Pancreas (tissue), 10 donors: ENCODE measurements around the gene STIL. TPM values are rescaled to one million over a fixed set of nuclear protein-coding genes. Genes with fewer than 3 reads are reported as not detected.

ENCODE experiments used
- ATAC-seq, 4 donors: fragments of 200-7000 bp; cut with Tn5 transposase; one replicate each; pipeline versions ENCODE4 v1.8.0 to v1.9.1; 2020; ENCODE audit warnings: mild to moderate bottlenecking in 4 of 4, moderate library complexity in 4 of 4
- DNase-seq, 6 donors: peaks; one replicate each; pipeline ENCODE4 v3.0.0-alpha.2; 2020
- FAIRE-seq: peaks from 2 replicates; lab custom pipeline; 2012; peaks lifted over from hg19 to GRCh38; lab: Jason Lieb, UNC
- H3K27ac ChIP-seq, 4 donors: fragments of 200-600 bp; sonication (generic); 1 replicate in 3 of 4; 2 replicates in 1 of 4; pipeline versions ENCODE4 v1.5.0 to v1.8.0; 2020
- H3K27me3 ChIP-seq, 4 donors: fragments of 200-600 bp; one replicate each; pipeline ENCODE4 v1.8.0; 2021
- H3K36me3 ChIP-seq, 3 donors: fragments of 200-600 bp; sonication (generic) in 1 of 3; one replicate each; pipeline versions ENCODE4 v1.5.0 to v1.8.0; 2020 to 2021
- H3K4me1 ChIP-seq, 3 donors: fragments of 200-600 bp; one replicate each; pipeline ENCODE4 v1.8.0; 2021
- H3K4me3 ChIP-seq, 4 donors: fragments of 200-600 bp; sonication (generic) in 2 of 4; one replicate each; pipeline versions ENCODE4 v1.5.0 to v1.8.0; 2020 to 2021
- H3K9me3 ChIP-seq, 4 donors: fragments of 200-600 bp; one replicate each; pipeline ENCODE4 v1.8.0; 2021
- WGBS, 2 donors: extraction: QIAGEN DNeasy Blood & Tissue Kit; methylation state at CpG; one replicate each; pipeline ENCODE4 v1.1.7; 2013; 5-methylcytosine and 5-hydroxymethylcytosine counted together
- intact Hi-C, 3 donors: fragments of 100-400 bp; cut with DNase I; formaldehyde crosslinking; loops; one replicate each; pipeline versions ENCODE4 v1.11.1 to v1.14.2; 2022
- polyA plus RNA-seq, 2 donors: library from polyadenylated mRNA; stranded (reverse); fragments of 200-250 nt; gene quantifications; one replicate each; pipeline ENCODE4 v1.2.3, GENCODE V29; 2013
- total RNA-seq, 6 donors: library from RNA; stranded (reverse); fragmentation: NEBNext Ultra II Directional in 4 of 6; extraction: Animal tissue kit (Norgen Biotek cat#: 25700) in 4 of 6; gene quantifications; one replicate each; pipeline versions ENCODE4 v1.2.1 to v1.2.4, GENCODE V29; 2021 to 2023
- TF ChIP-seq, protein P1 (sequence below), 4 donors: fragments of 200-600 bp; sonication (generic) in 3 of 4; IDR thresholded peaks; one replicate each; pipeline versions ENCODE4 v1.5.0 to v1.8.0; 2021; ENCODE audit warnings: antibody characterized with exemption in 4 of 4
- donor health status: healthy with polysubstance abuse.
- donor health status: DM: no; HTN: no; CAD: no; lungs with moderate emphysema.
- donor health status: DM: no; HTN: no; CAD: no.
- donor health status: control.
- donor health status: control.
- donor health status: Bipolar disorder and iron deficiency.
- donor health status: DM: yes; HTN: yes; CAD: no.
- donor health status: DM: no; HTN: no; CAD: no.
- donor health status: DM: no; HTN: no; CAD: no.
- donor health status: DM: yes; HTN: yes; CAD: no.

The STIL gene
- total and polyA plus RNA-seq, 8 donors = 0.43 to 1.5 (median 0.53) TPM

DNA sequence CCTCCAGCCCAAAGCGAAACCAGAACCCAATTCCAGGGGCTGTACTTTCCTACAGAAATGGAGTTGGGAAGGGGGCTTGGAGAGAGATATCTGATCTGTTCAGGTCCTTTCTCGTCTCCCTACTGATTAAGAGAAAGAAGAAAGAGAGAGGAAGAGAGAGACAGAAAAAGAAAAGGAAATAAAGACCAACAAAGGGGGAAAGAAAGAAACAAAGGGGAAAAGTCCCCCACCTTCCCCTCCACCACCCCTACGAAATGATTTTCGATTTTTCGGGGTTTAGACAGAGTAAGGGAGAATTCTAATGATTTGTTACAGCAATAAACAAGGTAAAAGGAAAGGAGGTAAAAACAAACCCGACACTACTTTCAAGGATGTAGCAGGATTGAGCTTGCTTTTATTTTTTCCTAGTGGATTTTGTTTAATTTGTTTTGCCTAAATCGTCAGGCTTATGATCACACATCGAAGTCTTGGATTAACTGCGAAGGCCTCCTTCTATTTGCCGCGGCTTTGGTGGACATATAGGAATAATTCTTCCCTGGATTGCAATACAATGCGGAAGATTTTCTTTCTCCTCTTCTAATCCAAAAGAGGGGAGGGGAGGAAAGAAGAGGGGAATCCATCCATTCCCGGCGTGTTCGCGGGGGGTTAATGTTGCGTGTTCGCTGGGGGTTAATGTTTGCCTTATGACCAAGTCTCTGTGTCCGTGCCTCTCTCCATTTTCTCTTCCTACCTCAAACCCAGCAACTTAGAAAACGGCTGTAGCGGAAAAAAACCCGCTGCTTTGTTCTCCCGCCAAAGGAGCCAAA lies 83.9 kb downstream of the STIL start:
- TF ChIP-seq, protein P1, sequence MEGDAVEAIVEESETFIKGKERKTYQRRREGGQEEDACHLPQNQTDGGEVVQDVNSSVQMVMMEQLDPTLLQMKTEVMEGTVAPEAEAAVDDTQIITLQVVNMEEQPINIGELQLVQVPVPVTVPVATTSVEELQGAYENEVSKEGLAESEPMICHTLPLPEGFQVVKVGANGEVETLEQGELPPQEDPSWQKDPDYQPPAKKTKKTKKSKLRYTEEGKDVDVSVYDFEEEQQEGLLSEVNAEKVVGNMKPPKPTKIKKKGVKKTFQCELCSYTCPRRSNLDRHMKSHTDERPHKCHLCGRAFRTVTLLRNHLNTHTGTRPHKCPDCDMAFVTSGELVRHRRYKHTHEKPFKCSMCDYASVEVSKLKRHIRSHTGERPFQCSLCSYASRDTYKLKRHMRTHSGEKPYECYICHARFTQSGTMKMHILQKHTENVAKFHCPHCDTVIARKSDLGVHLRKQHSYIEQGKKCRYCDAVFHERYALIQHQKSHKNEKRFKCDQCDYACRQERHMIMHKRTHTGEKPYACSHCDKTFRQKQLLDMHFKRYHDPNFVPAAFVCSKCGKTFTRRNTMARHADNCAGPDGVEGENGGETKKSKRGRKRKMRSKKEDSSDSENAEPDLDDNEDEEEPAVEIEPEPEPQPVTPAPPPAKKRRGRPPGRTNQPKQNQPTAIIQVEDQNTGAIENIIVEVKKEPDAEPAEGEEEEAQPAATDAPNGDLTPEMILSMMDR (IDR thresholded peaks at IDR 0.05) = no peak
- Histone ChIP-seq H3K27ac (no peak overlapping the region), H3K4me3 (peak overlapping the region in 1 of 4 donors; percentile 22), H3K36me3 (no peaks in the 10 kb centered on the region), H3K9me3 (no peaks in the 10 kb centered on the region), H3K27me3 (peaks cover 0 to 47% (median 3%) of the 10 kb centered on the region in 4 donors), H3K4me1 (peaks cover 0 to 8% (median 6%) of the 10 kb centered on the region in 3 donors)
- FAIRE-seq = no peak
- intact Hi-C loops = no loop called here
- 22% methylated on average over 23 of the region's 23 CpGs for WGBS, 2 donors
- no peak for ATAC-seq
- DNase-seq = no peak

DNA sequence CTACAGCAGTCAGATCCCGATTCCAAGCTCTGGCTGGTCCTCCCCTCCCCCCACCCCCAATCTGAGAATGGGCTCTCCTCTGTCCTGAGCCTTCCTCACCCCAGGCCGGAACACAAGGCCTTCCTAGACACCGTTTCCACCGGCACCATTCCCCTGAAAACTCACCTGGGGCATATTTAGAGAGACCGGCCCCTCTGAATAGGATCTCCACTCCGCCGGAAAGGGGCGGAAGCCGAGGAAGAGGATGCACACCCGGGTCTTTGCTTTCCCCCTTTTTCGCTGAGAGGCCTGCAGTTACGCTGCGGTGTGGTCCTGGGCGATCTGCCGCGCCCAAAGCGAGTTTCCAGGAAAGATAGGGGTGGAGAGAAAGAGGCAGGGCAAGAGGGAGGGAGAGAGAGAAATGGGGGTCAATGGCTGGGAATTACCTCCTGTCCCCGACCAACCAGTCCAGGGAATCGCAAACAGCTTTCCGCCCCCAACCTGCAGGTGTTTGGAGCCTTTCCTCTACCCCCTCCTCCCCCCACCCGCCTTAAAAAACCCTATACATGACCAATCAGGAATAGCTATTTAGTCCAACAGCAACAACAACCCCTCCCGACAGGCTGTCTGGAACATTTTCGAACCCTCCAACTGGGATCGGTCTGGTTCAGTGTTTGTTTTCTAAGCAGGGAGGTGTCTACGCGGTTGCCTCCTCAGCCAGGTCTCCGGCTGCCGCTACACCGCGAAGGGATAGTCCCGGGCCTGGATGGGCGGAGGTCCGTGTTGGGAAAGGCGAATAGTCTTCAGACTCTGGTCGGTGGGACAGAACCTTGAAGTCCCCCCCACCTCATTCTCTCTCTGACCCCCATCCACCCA lies 84.7 kb downstream of the STIL start:
- TF ChIP-seq, protein P1 (IDR thresholded peaks at IDR 0.05) = no peak
- H3K27me3 ChIP-seq = peaks cover 0 to 48% (median 3%) of the 10 kb centered on the region in 4 donors
- H3K4me3 ChIP-seq = no peak overlapping the region
- no peaks in the 10 kb centered on the region for H3K36me3 ChIP-seq
- peaks cover 0 to 9% (median 8%) of the 10 kb centered on the region in 3 donors for H3K4me1 ChIP-seq
- H3K9me3 ChIP-seq = no peaks in the 10 kb centered on the region
- no peak for ATAC-seq
- no peak overlapping the region for H3K27ac ChIP-seq
- no peak for DNase-seq
- FAIRE-seq = no peak
- intact Hi-C loops = no loop called here
- WGBS, 2 donors = 19 to 26% methylated on average over 35 of the region's 35 CpGs

DNA sequence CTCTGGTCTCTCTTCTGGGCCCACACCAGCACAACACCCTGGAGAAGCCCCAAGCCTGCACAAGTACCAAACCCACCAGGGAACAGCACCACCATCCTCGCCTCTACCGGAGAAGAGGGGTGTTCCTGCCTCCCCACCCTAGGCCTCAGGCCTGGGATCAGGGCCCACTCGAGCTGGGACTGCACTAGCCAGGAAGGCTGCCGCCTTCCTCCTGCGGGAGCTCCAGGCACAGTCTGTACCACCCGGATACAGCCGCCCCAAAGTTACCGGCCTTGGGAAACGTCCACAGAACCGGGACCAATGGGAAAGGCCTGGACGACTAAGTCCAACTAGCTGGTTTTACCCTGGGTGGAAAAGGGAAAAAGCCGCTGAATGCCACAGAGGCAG lies 85.3 kb downstream of the STIL start:
- Histone ChIP-seq H3K36me3 (no peaks in the 10 kb centered on the region), H3K4me1 (peaks cover 0 to 9% (median 8%) of the 10 kb centered on the region in 3 donors), H3K27me3 (peaks cover 0 to 48% (median 3%) of the 10 kb centered on the region in 4 donors), H3K4me3 (no peak overlapping the region), H3K27ac (no peak overlapping the region), H3K9me3 (no peaks in the 10 kb centered on the region)
- WGBS, 2 donors = 57 to 60% methylated on average over 12 of the region's 12 CpGs
- intact Hi-C loops = no loop called here
- TF ChIP-seq, protein P1 (IDR thresholded peaks at IDR 0.05) = no peak
- DNase-seq = no peak
- no peak for FAIRE-seq
- ATAC-seq = no peak

DNA sequence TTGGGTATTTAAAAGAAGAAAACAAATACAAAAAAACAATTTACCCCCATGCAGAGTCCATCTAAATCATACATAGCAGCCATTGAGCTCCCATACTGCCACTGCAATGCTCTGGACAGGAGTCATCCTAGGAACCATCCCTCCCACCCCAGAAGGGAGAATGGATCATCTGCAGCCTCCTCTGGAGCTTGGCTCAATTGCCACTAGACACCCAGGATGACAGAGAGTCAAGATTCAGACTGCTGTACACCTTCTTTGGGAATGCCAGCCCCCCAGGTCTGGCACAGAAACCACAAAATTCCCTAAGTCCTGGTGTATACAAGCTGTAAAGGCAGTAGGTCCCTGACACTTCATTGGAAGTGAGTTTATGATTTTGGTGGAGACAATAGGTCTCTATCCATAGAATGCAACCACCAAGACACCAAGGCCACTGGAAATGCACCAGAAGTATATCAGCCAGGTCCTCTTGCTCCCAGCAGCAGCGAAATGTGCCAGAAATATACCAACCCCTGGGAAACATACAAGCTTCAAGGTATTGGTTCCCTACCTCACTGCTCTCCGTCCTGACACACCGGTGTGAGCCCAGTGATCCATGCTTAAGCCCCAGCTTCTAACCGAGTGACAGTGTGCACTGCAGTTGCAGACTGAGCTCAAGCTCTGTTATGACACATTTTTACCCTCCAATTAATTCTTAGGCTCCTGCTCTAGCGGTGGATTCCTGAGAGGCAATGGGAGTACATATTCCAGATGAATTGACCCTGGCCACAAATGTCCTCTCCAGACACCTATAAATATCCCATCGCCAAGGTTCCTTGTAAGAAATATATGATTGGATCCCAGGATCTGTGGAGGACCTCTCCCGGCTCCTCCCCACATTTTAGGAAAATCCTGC lies 86.4 kb downstream of the STIL start:
- Histone ChIP-seq H3K4me3 (no peak overlapping the region), H3K36me3 (no peaks in the 10 kb centered on the region), H3K9me3 (no peaks in the 10 kb centered on the region), H3K27me3 (peaks cover 0 to 43% (median 3%) of the 10 kb centered on the region in 4 donors), H3K4me1 (peaks cover 0 to 9% (median 8%) of the 10 kb centered on the region in 3 donors), H3K27ac (no peak overlapping the region)
- intact Hi-C loops = no loop called here
- ATAC-seq = no peak
- no peak for FAIRE-seq
- DNase-seq = no peak
- 56 to 63% methylated on average over 7 of the region's 7 CpGs for WGBS, 2 donors
- TF ChIP-seq, protein P1 (IDR thresholded peaks at IDR 0.05) = no peak
